GM12801 (cell line): ENCODE results near the gene TRIM17.

Experiments
- CTCF ChIP-seq: IDR thresholded peaks from one replicate; pipeline ENCODE4 v1.5.1; 2011; ENCODE audit warnings: control low read depth; ENCODE audit not compliant: insufficient read length; ENCODE audit errors: extremely low read depth

TRIM17 gene

GRCh38 chr1:228400692-228401454 lies 15.8 kb downstream of the TRIM17 start:
- no peak for TF ChIP-seq CTCF

- no peak for TF ChIP-seq CTCF
Measured at GRCh38 chr1:228400237-228400651, 16.4 kb downstream of the TRIM17 start.

- no peak for TF ChIP-seq CTCF
Measured at GRCh38 chr1:228399531-228400236, 17.0 kb downstream of the TRIM17 start.

GRCh38 chr1:228398741-228399461 lies 17.8 kb downstream of the TRIM17 start:
- no peak for TF ChIP-seq CTCF

GRCh38 chr1:228397966-228398365 lies 18.7 kb downstream of the TRIM17 start:
- TF ChIP-seq CTCF = no peak

DNA sequence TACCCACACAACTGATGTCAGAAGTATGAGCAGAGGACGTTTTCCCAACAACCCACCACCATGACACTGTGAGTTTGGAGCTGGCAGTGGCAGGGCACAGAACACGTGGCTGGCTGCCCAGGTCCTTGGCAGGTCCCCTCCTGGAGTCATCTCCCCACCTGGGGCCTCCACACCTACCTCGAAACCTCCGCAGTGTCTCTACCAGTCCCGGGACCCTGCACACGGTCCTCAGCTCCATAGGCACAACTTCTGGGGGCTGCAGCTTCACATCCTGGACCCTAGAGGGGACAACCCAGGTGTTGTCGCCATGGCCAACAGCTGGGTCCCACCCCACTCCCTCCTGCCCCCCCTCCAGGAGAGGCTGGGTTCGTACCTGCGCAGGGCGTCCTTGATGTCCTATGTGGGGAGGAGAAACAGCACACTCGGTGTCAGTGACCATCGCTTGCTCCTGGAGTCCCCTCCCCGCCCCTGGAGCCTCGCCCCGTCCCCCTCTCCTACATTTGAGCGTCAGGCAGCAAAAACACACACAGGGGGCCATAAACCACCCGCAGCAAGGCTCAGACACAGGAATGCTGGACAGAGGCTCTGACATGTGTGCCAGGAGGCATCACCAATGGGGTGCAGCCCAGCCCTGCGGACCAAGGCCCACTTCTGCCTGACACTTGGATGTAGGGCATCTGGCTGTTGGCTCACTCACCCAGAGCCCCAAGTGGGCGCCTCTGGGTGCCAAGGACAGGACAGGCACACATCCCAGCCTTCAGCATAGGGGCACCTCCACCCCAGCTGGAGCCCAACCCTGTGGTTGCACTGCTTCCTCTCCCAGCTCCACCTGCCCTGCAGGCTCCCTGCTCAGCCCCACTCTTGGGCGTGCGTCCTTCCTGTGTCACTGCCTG lies 19.6 kb downstream of the TRIM17 start:
- TF ChIP-seq CTCF = no peak
